OCI-LY7 (cell line): ENCODE data around the gene LRIG3.

Experiments
- CTCF ChIP-seq: fragments of 200-600 bp; sonication (generic); conservative IDR thresholded peaks from 2 replicates; pipeline ENCODE4 v1.5.1; 2014; ENCODE audit warnings: mild to moderate bottlenecking, antibody characterized with exemption, low read length, moderate library complexity, mixed read lengths
- EZH2phosphoT487 ChIP-seq: fragments of 200-600 bp; sonication (generic); IDR thresholded peaks from 2 replicates; pipeline ENCODE4 v1.6.1; 2018; ENCODE audit warnings: low read depth, borderline replicate concordance, mild to moderate bottlenecking, mixed run types, antibody characterized with exemption, low read length, moderate library complexity, mixed read lengths

- TF ChIP-seq CTCF (no peak), EZH2phosphoT487 (no peak)
Observed at GRCh38 chr12:58923781-58924180, 3.5 kb upstream of the LRIG3 start.
